H54 (cell line): Measurements from ENCODE around the gene MST1.

Source experiments
- DNase-seq: peaks from one replicate; pipeline ENCODE4 v3.0.0; 2011; ENCODE audit warnings: low spot score, mixed read lengths; ENCODE audit not compliant: insufficient read length
- FAIRE-seq: peaks from 3 replicates; lab custom pipeline; 2011; peaks lifted over from hg19 to GRCh38; lab: Jason Lieb, UNC
- POLR2A ChIP-seq: IDR thresholded peaks from 2 replicates; pipeline ENCODE4 v1.6.1; 2011; ENCODE audit warnings: low read depth, mild to moderate bottlenecking, low read length

MST1 gene

DNA sequence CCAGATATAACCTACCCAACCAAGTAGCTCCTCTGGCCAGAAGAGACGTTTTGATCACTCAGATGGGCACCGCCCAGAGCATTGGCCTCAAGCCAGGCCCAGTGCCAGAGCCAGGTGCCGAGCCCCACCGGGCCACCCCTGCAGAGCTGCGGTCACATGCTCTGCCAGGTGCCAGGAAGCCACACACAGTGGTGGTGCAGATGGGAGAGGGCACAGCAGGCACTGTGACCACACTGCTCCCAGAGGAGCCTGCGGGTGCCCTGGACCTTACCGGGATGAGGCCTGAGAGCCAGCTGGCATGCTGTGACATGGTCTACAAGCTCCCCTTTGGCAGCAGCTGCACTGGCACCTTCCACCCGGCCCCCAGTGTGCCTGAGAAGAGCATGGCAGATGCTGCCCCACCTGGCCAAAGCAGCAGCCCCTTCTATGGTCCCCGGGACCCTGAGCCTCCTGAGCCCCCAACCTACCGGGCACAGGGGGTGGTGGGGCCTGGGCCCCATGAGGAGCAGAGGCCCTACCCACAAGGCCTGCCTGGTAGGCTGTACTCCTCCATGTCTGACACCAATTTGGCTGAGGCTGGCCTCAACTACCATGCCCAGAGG, 34.2 kb downstream of the MST1 start:
- DNase-seq (no peak), FAIRE-seq (no peak)
- no peak for TF ChIP-seq POLR2A

DNA sequence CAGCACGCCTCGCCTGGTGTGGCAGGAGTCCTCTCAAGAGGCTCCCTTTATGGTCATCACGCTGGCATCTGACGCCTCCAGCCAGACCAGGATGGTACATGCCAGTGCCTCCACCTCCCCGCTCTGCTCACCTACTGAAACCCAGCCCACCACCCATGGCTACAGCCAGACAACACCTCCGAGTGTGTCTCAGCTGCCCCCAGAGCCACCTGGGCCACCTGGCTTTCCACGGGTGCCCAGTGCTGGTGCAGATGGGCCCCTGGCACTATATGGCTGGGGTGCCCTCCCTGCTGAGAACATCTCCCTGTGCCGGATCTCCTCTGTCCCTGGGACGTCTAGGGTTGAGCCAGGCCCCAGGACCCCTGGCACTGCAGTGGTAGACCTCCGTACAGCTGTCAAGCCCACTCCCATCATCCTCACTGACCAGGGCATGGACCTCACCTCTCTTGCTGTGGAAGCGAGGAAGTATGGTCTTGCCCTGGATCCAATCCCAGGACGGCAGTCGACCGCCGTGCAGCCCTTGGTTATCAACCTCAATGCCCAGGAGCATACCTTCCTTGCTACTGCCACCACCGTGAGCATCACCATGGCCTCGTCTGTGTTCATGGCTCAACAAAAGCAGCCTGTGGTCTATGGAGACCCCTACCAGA, 35.0 kb downstream of the MST1 start:
- DNase-seq (no peak), FAIRE-seq (no peak)
- no peak for TF ChIP-seq POLR2A

DNA sequence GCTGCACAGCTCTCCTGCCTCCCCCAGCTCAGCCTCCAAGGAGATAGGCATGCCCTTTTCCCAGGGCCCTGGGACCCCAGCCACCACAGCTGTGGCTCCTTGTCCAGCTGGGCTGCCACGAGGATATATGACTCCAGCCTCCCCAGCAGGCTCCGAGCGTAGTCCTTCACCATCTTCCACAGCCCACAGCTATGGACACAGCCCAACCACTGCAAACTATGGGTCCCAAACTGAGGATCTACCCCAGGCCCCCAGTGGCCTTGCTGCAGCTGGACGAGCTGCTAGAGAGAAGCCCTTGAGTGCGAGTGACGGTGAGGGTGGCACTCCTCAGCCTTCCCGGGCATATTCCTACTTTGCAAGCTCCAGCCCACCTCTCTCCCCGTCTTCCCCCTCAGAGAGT, 35.7 kb downstream of the MST1 start:
- DNase-seq = no peak
- no peak for TF ChIP-seq POLR2A
- no peak for FAIRE-seq

DNA sequence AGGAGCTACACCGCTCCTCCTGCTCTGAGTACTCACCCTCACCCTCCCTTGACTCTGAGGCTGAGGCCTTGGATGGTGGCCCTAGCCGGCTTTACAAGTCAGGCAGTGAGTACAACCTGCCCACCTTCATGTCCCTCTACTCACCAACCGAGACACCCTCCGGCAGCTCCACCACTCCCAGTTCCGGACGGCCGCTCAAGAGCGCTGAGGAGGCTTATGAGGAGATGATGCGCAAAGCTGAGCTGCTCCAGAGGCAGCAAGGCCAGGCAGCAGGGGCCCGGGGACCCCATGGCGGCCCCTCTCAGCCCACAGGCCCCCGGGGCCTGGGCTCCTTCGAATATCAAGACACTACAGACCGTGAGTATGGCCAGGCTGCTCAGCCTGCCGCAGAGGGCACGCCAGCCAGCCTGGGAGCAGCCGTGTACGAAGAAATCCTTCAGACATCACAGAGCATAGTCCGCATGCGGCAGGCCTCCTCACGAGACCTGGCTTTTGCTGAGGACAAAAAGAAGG, 36.3 kb downstream of the MST1 start:
- FAIRE-seq (no peak), DNase-seq (no peak)
- TF ChIP-seq POLR2A = no peak

DNA sequence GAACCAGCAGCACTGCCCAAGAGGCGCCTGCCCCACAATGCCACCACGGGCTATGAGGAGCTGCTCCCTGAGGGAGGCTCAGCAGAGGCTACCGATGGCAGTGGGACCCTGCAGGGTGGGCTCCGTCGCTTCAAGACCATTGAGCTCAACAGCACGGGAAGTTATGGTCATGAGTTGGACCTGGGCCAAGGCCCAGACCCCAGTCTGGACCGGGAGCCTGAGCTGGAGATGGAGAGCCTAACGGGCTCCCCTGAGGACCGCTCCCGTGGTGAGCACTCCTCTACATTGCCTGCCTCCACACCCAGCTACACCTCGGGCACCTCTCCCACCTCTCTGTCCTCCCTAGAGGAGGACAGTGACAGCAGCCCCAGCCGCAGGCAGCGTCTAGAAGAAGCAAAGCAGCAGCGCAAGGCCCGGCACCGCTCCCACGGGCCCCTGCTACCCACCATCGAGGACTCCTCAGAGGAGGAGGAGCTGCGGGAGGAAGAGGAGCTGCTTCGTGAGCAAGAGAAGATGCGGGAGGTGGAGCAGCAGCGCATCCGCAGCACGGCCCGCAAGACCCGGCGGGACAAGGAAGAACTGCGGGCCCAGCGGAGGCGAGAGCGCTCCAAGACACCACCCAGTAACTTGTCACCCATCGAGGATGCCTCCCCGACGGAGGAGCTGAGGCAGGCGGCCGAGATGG, 36.9 kb downstream of the MST1 start:
- no peak for TF ChIP-seq POLR2A
- no peak for FAIRE-seq
- no peak for DNase-seq

DNA sequence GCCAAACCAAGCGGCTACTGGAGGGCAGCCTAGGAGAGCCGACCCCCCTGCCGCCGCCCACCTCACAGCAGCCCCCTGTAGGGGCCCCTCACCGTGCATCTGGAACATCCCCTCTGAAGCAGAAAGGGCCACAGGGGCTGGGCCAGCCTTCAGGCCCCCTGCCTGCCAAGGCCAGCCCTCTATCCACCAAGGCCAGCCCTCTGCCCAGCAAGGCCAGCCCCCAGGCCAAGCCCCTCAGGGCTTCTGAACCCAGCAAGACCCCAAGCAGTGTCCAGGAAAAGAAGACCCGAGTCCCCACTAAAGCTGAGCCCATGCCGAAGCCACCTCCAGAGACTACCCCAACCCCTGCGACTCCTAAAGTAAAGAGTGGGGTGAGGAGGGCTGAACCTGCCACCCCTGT, 38.6 kb downstream of the MST1 start:
- no peak for DNase-seq
- TF ChIP-seq POLR2A = no peak
- FAIRE-seq = no peak

DNA sequence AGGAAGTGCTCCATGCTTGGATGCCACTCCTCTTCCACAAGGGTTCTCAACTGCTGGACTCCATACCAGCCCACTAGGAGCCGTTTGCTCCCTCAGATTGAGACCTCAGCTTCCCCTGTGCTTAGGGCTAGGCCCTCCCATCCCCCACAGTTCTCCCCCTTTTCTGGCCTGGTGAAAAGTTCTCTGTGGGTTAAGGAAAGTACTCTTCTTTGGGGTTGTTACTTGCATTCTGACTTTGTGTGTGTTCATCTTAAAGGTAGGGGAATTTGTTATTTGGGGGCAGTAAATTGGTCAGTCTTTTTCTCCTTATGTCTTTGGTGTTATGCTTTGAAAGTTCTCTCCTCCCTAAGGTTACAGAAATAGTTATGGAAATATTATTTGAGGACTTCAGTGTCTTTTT, 39.1 kb downstream of the MST1 start:
- DNase-seq (no peak), FAIRE-seq (no peak)
- TF ChIP-seq POLR2A = no peak

DNA sequence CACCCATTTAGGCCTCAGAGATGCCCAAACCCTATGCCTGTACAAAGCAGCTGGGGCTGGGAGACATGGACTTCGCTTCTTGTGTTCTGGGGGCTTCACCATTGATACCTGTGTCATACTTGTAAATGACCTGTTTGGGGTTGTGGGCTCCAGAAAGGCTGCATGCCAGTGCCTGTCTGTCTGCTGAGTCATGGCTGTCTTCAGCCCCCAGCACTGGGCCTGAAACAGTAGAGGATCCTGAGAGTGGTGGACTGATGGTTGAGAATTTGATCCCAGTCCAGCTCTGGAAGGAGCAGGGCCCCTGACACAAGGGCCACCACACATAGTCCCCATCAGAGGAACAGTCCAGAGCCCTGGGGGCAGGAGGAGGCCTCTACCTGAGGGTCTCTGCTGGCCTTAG, 39.7 kb downstream of the MST1 start:
- no peak for DNase-seq
- TF ChIP-seq POLR2A = no peak
- no peak for FAIRE-seq

DNA sequence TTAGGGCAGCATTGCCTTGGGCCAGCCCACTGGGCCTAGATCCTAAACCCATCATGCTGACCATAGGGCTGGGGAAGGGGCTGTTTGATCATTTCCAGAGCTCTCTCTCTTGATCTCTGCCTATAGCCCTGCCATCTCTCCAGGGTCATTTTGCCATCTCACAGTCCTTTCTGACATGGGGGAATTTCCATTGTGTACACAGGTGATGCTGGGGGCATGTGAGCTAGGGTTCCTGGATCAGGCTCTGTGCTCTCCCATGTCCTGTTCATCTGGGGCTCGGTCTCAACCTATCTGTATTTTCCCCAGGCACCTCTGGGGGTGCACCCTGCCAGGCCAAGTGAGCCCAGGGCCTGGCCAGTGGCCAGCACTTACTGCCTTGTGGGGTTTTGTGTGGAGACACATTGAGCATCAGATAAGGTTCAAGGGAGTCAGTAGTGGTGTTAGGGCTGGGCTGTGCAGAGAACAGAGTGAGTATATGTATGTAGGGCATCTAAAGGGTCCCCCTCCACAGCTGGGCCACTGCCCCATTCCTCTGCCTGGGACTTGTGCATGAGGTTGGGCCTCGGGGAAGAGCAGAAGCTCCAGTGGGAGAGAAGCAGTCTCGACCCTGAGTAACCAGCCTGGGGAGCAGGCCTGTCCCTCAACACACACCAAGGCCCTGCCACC, 40.8 kb downstream of the MST1 start:
- FAIRE-seq (no peak), DNase-seq (no peak)
- no peak for TF ChIP-seq POLR2A

DNA sequence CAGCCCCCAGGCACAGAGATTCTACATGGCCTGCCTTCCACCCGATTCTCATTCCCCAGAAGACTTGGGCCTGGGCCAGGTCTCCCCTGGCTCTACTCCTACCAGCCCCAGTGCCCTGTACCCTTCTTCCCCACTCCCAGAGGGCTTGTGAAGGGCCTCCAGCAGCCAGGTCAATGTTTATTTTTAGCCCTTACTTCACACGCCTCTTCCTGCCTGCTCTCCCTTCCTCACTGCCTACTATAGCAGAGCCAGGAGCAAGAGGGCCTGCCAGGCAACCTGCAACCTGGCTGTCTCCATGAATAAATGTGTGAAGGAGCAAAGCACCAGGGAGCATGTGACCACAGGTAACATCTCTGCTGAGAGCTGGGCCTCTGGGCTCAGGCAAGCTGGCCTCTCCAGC, 41.5 kb downstream of the MST1 start:
- DNase-seq (no peak), FAIRE-seq (no peak)
- TF ChIP-seq POLR2A = no peak

DNA sequence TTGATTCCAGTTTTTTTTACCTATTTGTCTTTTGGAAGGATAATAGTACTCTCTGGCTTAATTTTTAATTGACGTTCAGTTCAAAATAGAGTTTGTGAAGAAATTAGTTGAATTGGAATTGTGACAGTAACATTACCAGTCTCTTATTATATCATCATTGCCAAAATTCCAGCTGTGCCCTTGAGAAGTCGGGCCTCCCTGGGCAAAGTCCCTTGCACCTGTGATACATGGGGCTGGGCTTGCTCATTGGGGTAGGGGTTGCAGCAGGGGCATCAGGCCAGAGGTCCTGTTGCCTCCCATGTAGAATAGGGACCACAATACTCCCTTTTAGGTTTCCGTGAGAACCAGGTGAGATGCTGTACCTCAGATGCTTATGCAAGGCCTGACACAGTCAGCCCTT, 43.0 kb downstream of the MST1 start:
- TF ChIP-seq POLR2A = no peak
- FAIRE-seq (no peak), DNase-seq (no peak)

DNA sequence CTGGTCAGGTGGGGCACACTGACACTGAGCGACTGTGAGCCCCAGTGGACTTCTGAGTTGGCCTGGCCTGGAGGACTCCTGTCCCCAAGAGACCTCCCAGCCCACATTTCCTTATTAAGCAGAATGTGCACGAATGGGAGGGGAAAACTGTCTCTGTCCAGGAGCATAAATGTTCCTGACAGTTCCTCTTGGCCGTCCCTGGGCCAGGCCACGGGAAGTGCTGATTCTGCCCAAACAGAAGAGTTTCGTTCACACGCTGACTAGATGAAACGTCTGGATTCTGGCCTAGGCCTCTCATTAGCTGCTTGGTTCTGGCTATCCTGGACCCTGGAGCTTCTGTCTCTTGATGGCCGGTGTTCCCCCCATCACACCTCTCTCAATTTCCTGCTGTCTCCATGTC, 44.6 kb downstream of the MST1 start:
- TF ChIP-seq POLR2A = no peak
- FAIRE-seq (no peak), DNase-seq (no peak)

DNA sequence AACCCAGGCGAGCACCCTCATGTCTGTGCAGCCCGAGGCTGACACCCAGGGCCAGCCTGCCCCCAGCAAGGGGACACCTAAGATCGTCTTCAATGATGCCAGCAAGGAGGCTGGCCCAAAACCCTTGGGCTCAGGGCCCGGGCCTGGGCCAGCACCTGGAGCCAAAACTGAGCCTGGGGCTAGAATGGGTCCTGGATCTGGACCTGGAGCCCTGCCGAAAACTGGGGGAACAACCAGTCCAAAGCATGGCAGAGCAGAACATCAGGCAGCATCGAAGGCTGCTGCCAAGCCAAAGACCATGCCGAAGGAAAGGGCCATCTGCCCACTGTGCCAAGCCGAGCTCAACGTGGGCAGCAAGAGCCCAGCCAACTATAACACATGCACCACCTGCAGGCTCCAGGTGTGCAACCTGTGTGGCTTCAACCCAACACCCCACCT, 46.5 kb downstream of the MST1 start:
- FAIRE-seq (no peak), DNase-seq (no peak)
- no peak for TF ChIP-seq POLR2A

DNA sequence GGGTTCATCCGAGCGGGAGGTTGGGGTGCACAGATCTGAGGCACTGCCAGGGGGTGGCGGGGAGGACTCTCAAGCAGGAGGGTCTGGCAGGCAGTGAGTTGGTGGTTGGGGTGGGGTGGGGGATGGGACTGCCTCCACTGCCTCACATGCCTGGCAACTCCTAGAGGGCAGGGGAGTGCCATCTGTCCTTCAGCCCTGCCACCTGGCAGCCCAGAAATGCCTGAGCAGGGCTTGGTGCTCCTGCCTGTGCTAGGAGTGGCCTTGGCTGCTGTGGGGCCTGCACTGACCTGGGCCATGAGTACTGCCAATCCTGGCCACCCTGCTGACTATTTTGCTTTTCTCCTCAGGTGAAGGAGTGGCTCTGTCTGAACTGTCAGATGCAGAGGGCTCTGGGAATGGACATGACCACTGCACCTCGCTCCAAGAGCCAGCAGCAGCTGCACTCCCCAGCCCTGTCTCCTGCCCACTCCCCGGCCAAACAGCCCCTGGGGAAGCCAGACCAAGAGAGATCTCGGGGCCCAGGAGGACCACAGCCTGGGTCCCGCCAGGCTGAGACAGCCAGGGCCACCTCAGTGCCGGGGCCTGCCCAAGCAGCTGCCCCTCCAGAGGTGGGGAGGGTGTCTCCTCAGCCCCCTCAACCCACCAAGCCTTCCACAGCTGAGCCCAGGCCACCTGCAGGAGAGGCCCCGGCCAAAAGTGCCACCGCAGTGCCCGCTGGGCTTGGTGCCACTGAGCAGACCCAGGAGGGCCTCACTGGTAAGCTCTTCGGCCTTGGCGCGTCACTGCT, 47.2 kb downstream of the MST1 start:
- DNase-seq = no peak
- FAIRE-seq = no peak
- no peak for TF ChIP-seq POLR2A
